SK-N-MC (cell line): ENCODE measurements around the gene PODN.

Experiments
- EZH2 ChIP-seq: fragments of 200-600 bp; sonication (generic); IDR thresholded peaks from one replicate; pipeline ENCODE4 v1.6.1; 2017; ENCODE audit warnings: antibody characterized with exemption
- POLR2AphosphoS5 ChIP-seq: IDR thresholded peaks from 2 replicates; pipeline ENCODE4 v1.6.1; 2012; ENCODE audit warnings: mild to moderate bottlenecking, low read depth, low read length, borderline replicate concordance

DNA sequence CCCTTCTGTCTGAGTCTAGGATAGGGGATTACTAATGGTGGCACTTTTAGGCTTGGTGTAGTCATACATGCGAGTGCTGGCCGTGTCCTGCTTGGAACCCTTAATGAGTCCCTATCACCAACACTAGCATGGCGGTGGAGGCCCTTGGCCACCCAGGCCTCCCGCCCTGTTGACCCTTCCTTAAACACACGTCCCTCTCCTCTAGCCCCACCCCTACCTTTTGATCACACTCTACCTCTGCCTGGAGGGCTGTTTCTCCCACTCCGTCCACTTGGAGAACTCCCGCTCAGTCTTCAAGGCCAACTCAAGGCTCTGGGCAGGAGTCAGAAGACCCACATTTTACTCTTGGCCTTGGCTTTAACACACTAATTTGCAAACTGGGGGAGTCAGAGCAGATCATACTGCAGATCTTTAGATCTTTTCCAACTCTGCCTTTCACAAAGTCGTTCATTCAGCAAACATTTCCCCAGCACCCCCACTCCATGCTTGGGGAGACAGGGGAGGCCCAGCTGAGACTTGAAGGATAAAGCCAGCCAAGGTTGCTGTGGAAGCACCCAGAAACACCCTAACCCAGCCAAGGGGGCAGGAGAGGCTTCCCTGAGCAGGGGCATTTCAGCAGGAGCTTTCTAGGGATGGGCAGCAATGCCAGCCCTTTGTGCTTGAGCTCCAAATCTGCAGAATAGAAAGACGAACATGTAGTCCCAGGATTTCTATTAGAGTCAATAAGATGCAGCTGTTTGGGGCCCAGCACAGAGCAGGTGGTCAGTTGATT lies 1.9 kb downstream of the PODN start:
- TF ChIP-seq EZH2 = no peak
- no peak for TF ChIP-seq POLR2AphosphoS5
